SK-N-SH (cell line): Measurements from ENCODE around the gene RAB6A. TPM values are rescaled to one million over a fixed set of nuclear protein-coding genes. Genes with fewer than 3 reads are reported as not detected.
"Not testable (repeated sequence)": the region's sequence is repeated elsewhere in the genome, so short reads cannot be mapped to it uniquely, and the experiment has no call there.

ENCODE experiments used
- CTCF ChIA-PET: fragments of 300-600, 350-600 bp; formaldehyde crosslinking; extraction: SDS; loops from one replicate; lab custom pipeline; 2021; lab: Yijun Ruan, JAX
- POLR2A ChIA-PET: fragments of 350-600 bp; sonication (Branson Sonifier 250); formaldehyde crosslinking; extraction: SDS; loops from one replicate; lab custom pipeline; 2020; ENCODE audit warnings: antibody characterized with exemption, inconsistent platforms; lab: Yijun Ruan, JAX
- DNase-seq: peaks from one replicate; pipeline ENCODE4 v3.0.0; 2012
- H2AFZ ChIP-seq: fragments of 200-600 bp; sonication (generic); 2 replicates; pipeline ENCODE4 v1.8.1; 2016; ENCODE audit warnings: antibody characterized with exemption, mild to moderate bottlenecking, low read depth
- H3F3A ChIP-seq: fragments of 200-600 bp; sonication (generic); replicated peaks from 2 replicates; pipeline ENCODE3; 2016; ENCODE audit warnings: antibody characterized with exemption, mild to moderate bottlenecking; ENCODE audit not compliant: insufficient read depth
- H3K27ac ChIP-seq, 2 experiments: fragments of 200-500 bp in 1 of 2; fragments of 200-600 bp in 1 of 2; sonication (Bioruptor generic) in 1 of 2; sonication (generic), shearing (Covaris generic) in 1 of 2; 2 replicates each; pipeline versions ENCODE4 v1.5.1 to v1.6.1; 2014 to 2016; ENCODE audit warnings: low read depth in 2 of 2, inconsistent platforms in 1 of 2, low read length in 1 of 2, mild to moderate bottlenecking in 1 of 2, mixed read lengths in 1 of 2
- H3K27me3 ChIP-seq: fragments of 200-600 bp; sonication (generic), shearing (Covaris generic); 2 replicates; pipeline ENCODE4 v1.6.1; 2016; ENCODE audit warnings: mixed run types; ENCODE audit not compliant: insufficient read depth
- H3K36me3 ChIP-seq, 2 experiments: fragments of 200-500 bp in 1 of 2; fragments of 200-600 bp in 1 of 2; sonication (Bioruptor generic) in 1 of 2; sonication (generic) in 1 of 2; replicated peaks in 1 of 2; 2 replicates each; pipeline versions ENCODE3 to v1.5.1; 2014 to 2016; ENCODE audit warnings: low read length in 1 of 2, mild to moderate bottlenecking in 1 of 2; ENCODE audit not compliant: insufficient read depth in 2 of 2, control insufficient read depth in 1 of 2
- H3K4me1 ChIP-seq, 2 experiments: fragments of 200-500 bp in 1 of 2; fragments of 200-600 bp in 1 of 2; sonication (Bioruptor generic) in 1 of 2; sonication (generic), shearing (Covaris generic) in 1 of 2; 2 replicates each; pipeline versions ENCODE4 v1.5.1 to v1.6.1; 2014 to 2016; ENCODE audit warnings: low read depth in 1 of 2, low read length in 1 of 2, mixed run types in 1 of 2; ENCODE audit not compliant: insufficient read depth in 2 of 2, control insufficient read depth in 1 of 2
- H3K4me2 ChIP-seq: fragments of 200-600 bp; sonication (generic), shearing (Covaris generic); 2 replicates; pipeline ENCODE4 v1.6.1; 2017; ENCODE audit warnings: mixed run types
- H3K4me3 ChIP-seq, 2 experiments: fragments of 200-500 bp in 1 of 2; fragments of 200-600 bp in 1 of 2; sonication (Bioruptor generic) in 1 of 2; sonication (generic), shearing (Covaris generic) in 1 of 2; 2 replicates each; pipeline versions ENCODE4 v1.5.1 to v1.8.1; 2014 to 2016; ENCODE audit warnings: low read depth in 2 of 2, inconsistent platforms in 1 of 2, low read length in 1 of 2, mild to moderate bottlenecking in 1 of 2, mixed read lengths in 1 of 2, moderate library complexity in 1 of 2
- H3K79me2 ChIP-seq: fragments of 200-600 bp; sonication (generic); 2 replicates; pipeline ENCODE4 v1.8.1; 2017; ENCODE audit warnings: mild to moderate bottlenecking; ENCODE audit not compliant: insufficient read depth
- H3K9ac ChIP-seq: fragments of 200-600 bp; sonication (generic); 2 replicates; pipeline ENCODE4 v1.6.1; 2017; ENCODE audit warnings: mixed run types
- H3K9me2 ChIP-seq: fragments of 200-600 bp; sonication (generic); 2 replicates; pipeline ENCODE4 v1.6.1; 2017; ENCODE audit warnings: mixed run types
- H3K9me3 ChIP-seq: fragments of 200-600 bp; sonication (generic); 2 replicates; pipeline ENCODE4 v1.6.1; 2017; ENCODE audit warnings: mixed run types, mild to moderate bottlenecking, moderate library complexity
- H4K20me1 ChIP-seq: fragments of 200-600 bp; sonication (generic); 2 replicates; pipeline ENCODE4 v1.6.1; 2017; ENCODE audit warnings: mild to moderate bottlenecking, mixed run types; ENCODE audit not compliant: insufficient read depth
- FOXJ3 ChIP-seq: sonication (generic); formaldehyde crosslinking; IDR thresholded peaks from 2 replicates; pipeline ENCODE4 v1.5.1; 2020; ENCODE audit warnings: mild to moderate bottlenecking, missing genetic modification reagents
- GABPA ChIP-seq: IDR thresholded peaks from 2 replicates; pipeline ENCODE4 v1.4.0; 2012; ENCODE audit warnings: low read depth, mild to moderate bottlenecking
- MAX ChIP-seq: IDR thresholded peaks from 2 replicates; pipeline ENCODE4 v1.4.0; 2012; ENCODE audit warnings: low read depth
- MEF2A ChIP-seq: IDR thresholded peaks from 2 replicates; pipeline ENCODE4 v1.4.0; 2012; ENCODE audit warnings: low read depth, borderline replicate concordance
- RAD21 ChIP-seq: IDR thresholded peaks from 2 replicates; pipeline ENCODE4 v1.6.1; 2012; ENCODE audit warnings: mild to moderate bottlenecking, low read length
- TEAD4 ChIP-seq: IDR thresholded peaks from 2 replicates; pipeline ENCODE4 v1.4.0; 2012; ENCODE audit warnings: mild to moderate bottlenecking, borderline replicate concordance; ENCODE audit not compliant: insufficient read depth
- USF1 ChIP-seq: IDR thresholded peaks from 2 replicates; pipeline ENCODE4 v1.4.0; 2012; ENCODE audit warnings: low read depth, borderline replicate concordance
- USF2 ChIP-seq: fragments of 150-350 bp; IDR thresholded peaks from 2 replicates; pipeline ENCODE4 v1.6.1; 2017; ENCODE audit warnings: antibody characterized with exemption, low read length, low read depth, borderline replicate concordance
- WGBS: methylation state at CpG from one replicate; pipeline ENCODE4 v1.1.6; 2017; ENCODE audit warnings: low lambda C conversion rate; 5-methylcytosine and 5-hydroxymethylcytosine counted together
- polyA plus RNA-seq, 3 experiments: library from polyadenylated mRNA; depleted of rRNA; stranded (reverse); fragments of >200 nt; gene quantifications; 2 replicates each; pipeline ENCODE4 v1.2.3, GENCODE V29; 2012

RAB6A gene
- polyA plus RNA-seq, 1 of the 3 experiments (the other 2 are of a cell fraction) = 39.1 TPM

- H3F3A ChIP-seq = peaks cover 28% of the 10 kb centered on the region
- H3K36me3 ChIP-seq = no peaks in the 10 kb centered on the region
- ChIA-PET CTCF (interaction anchor here (0.7 kb wide), 1 partner anchor 8 kb away, joined by 3 read pairs; no protein-coding TSS in a partner anchor), POLR2A (interaction anchor here (0.6 to 1.6 kb wide), 4 partner anchors 8 to 94 kb away, joined by 4 to 26 read pairs (median 8); partner anchors contain the start of gene RAB6A)
- no peaks in the 10 kb centered on the region for H3K27me3 ChIP-seq
- peak overlapping the region; percentile 88 for H3K9ac ChIP-seq
- WGBS = 31% methylated on average over 17 of the region's 17 CpGs
- peak overlapping the region; percentile 90 to 97 for H3K27ac ChIP-seq
- H3K4me2 ChIP-seq = peak overlapping the region; percentile 80
- H2AFZ ChIP-seq = peak overlapping the region; percentile 98
- no peaks in the 10 kb centered on the region for H4K20me1 ChIP-seq
- peaks cover 2 to 4% of the 10 kb centered on the region in 2 experiments; a peak in 2 of 4 replicates for H3K4me1 ChIP-seq
- no peaks in the 10 kb centered on the region for H3K9me2 ChIP-seq
- TF ChIP-seq RAD21 (no peak), MAX (no peak), USF1 (no peak), MEF2A (no peak), TEAD4 (no peak), USF2 (no peak), GABPA (no peak), FOXJ3 (CRISPR knock-in tag) (no peak; the same call in 1 of the 2 replicates)
- DNase-seq = no peak
- H3K79me2 ChIP-seq = peaks cover 24% of the 10 kb centered on the region
- H3K4me3 ChIP-seq = peak overlapping the region; percentile 61 to 89
- no peaks in the 10 kb centered on the region for H3K9me3 ChIP-seq
These were observed 26.3 kb upstream of the RAB6A start for GRCh38 chr11:73787051-73787642.

GRCh38 chr11:73785467-73785866 is 24.6 kb upstream of the RAB6A start:
- not testable (repeated sequence) for H2AFZ ChIP-seq, H3K27me3 ChIP-seq
- POLR2A ChIA-PET = interaction anchor here (0.7 kb wide), 1 partner anchor 959 kb away, joined by 3 read pairs; no protein-coding TSS in a partner anchor

More at GRCh38 chr11:73785467-73785866, 24.6 kb upstream of the RAB6A start:
- H3K9me3 ChIP-seq, H4K20me1 ChIP-seq, DNase-seq, H3K36me3 ChIP-seq, H3K4me2 ChIP-seq, H3K9ac ChIP-seq, H3K27ac ChIP-seq, H3K9me2 ChIP-seq, H3K4me1 ChIP-seq, H3K4me3 ChIP-seq: not testable (repeated sequence)
- Histone ChIP-seq H3K79me2 (peaks cover 16% of the 10 kb centered on the region), H3F3A (peaks cover 28% of the 10 kb centered on the region)
- CTCF ChIA-PET = interaction anchor here (0.9 kb wide), 1 partner anchor 146 kb away, joined by 3 read pairs; no protein-coding TSS in a partner anchor
